HEK293 (cell line): ENCODE data around the gene UST.

Source experiments
- MEIS1 ChIP-seq: sonication (generic); formaldehyde crosslinking; IDR thresholded peaks from 2 replicates; pipeline ENCODE4 v1.8.1; 2022; ENCODE audit warnings: missing genetic modification reagents, mild to moderate bottlenecking, borderline replicate concordance
- SCRT2 ChIP-seq: fragments of 450-650 bp; formaldehyde crosslinking; IDR thresholded peaks from 2 replicates; pipeline ENCODE4 v1.5.1; 2016; ENCODE audit warnings: missing biosample characterization, missing genetic modification characterization
- YY1 ChIP-seq: fragments of 450-650 bp; formaldehyde crosslinking; IDR thresholded peaks from 2 replicates; pipeline ENCODE4 v1.5.1; 2018; ENCODE audit warnings: missing biosample characterization, missing genetic modification characterization
- ZBTB17 ChIP-seq: fragments of 450-650 bp; formaldehyde crosslinking; IDR thresholded peaks from 2 replicates; pipeline ENCODE4 v1.5.1; 2016; ENCODE audit warnings: missing biosample characterization, missing genetic modification characterization
- ZBTB21 ChIP-seq: fragments of 450-650 bp; formaldehyde crosslinking; IDR thresholded peaks from 2 replicates; pipeline ENCODE4 v1.5.1; 2017; ENCODE audit warnings: missing biosample characterization, missing genetic modification characterization
- ZNF391 ChIP-seq: fragments of 450-650 bp; formaldehyde crosslinking; IDR thresholded peaks from 2 replicates; pipeline ENCODE4 v1.5.1; 2016; ENCODE audit warnings: low read depth, missing biosample characterization, missing genetic modification characterization, borderline replicate concordance
- ZNF398 ChIP-seq: fragments of 450-650 bp; formaldehyde crosslinking; IDR thresholded peaks from 2 replicates; pipeline ENCODE4 v1.5.1; 2017; ENCODE audit warnings: missing biosample characterization, missing genetic modification characterization
- ZNF530 ChIP-seq: fragments of 450-650 bp; formaldehyde crosslinking; IDR thresholded peaks from 2 replicates; pipeline ENCODE4 v1.5.1; 2016; ENCODE audit warnings: low read depth, missing biosample characterization, missing genetic modification characterization
- ZNF677 ChIP-seq: fragments of 450-650 bp; IDR thresholded peaks from 2 replicates; pipeline ENCODE4 v1.5.0; 2018; ENCODE audit warnings: missing biosample characterization, mild to moderate bottlenecking, missing genetic modification characterization, moderate library complexity
- TF ChIP-seq, protein P1 (sequence below): fragments of 450-650 bp; formaldehyde crosslinking; IDR thresholded peaks from 2 replicates; pipeline ENCODE4 v1.5.1; 2016; ENCODE audit warnings: missing biosample characterization, missing genetic modification characterization

- TF ChIP-seq ZNF398 (tag by site-specific recombination) (no peak), YY1 (no peak), ZBTB17 (tag by site-specific recombination) (no peak), ZNF677 (tag by site-specific recombination) (no peak), ZNF391 (no peak), ZNF530 (tag by site-specific recombination) (no peak), MEIS1 (no peak), SCRT2 (tag by site-specific recombination) (no peak), ZBTB21 (no peak)
- TF ChIP-seq, protein P1, sequence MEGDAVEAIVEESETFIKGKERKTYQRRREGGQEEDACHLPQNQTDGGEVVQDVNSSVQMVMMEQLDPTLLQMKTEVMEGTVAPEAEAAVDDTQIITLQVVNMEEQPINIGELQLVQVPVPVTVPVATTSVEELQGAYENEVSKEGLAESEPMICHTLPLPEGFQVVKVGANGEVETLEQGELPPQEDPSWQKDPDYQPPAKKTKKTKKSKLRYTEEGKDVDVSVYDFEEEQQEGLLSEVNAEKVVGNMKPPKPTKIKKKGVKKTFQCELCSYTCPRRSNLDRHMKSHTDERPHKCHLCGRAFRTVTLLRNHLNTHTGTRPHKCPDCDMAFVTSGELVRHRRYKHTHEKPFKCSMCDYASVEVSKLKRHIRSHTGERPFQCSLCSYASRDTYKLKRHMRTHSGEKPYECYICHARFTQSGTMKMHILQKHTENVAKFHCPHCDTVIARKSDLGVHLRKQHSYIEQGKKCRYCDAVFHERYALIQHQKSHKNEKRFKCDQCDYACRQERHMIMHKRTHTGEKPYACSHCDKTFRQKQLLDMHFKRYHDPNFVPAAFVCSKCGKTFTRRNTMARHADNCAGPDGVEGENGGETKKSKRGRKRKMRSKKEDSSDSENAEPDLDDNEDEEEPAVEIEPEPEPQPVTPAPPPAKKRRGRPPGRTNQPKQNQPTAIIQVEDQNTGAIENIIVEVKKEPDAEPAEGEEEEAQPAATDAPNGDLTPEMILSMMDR (tag by site-specific recombination), result no peak
Measured at GRCh38 chr6:148800536-148800935, 53.7 kb downstream of the UST start.
